OCI-LY1 (cell line): ENCODE data around the gene PPFIA1.
A peak's percentile ranks its signal among the peaks of the same experiment; 100 is the strongest.

Source experiments
- H2AFZ ChIP-seq: fragments of 200-600 bp; sonication (generic), shearing (Covaris generic); 2 replicates; pipeline ENCODE4 v1.6.0; 2014; ENCODE audit warnings: antibody characterized with exemption, mild to moderate bottlenecking, low read length
- H3F3A ChIP-seq: fragments of 200-600 bp; sonication (generic), shearing (Covaris generic); 2 replicates; pipeline ENCODE4 v1.6.0; 2014; ENCODE audit warnings: mild to moderate bottlenecking, antibody characterized with exemption, low read length, moderate library complexity; ENCODE audit not compliant: insufficient read depth
- H3K27ac ChIP-seq: fragments of 200-600 bp; sonication (generic); 2 replicates; pipeline ENCODE4 v1.5.1; 2014; ENCODE audit warnings: low read length, mixed run types, mild to moderate bottlenecking, low read depth; ENCODE audit not compliant: poor library complexity, severe bottlenecking
- H3K27me3 ChIP-seq: fragments of 200-600 bp; sonication (generic); 2 replicates; pipeline ENCODE4 v1.6.0; 2014; ENCODE audit warnings: antibody characterized with exemption, mild to moderate bottlenecking, low read length, moderate library complexity; ENCODE audit not compliant: insufficient read depth
- H3K36me3 ChIP-seq: fragments of 200-600 bp; sonication (generic); 2 replicates; pipeline ENCODE4 v1.6.1; 2014; ENCODE audit warnings: mild to moderate bottlenecking, antibody characterized with exemption, low read length, moderate library complexity, mixed read lengths; ENCODE audit not compliant: insufficient read depth
- H3K4me1 ChIP-seq: fragments of 200-600 bp; sonication (generic); 2 replicates; pipeline ENCODE4 v1.5.1; 2014; ENCODE audit warnings: mild to moderate bottlenecking, low read length, moderate library complexity; ENCODE audit not compliant: insufficient read depth, severe bottlenecking
- H3K4me2 ChIP-seq: fragments of 200-600 bp; sonication (generic), shearing (Covaris generic); 2 replicates; pipeline ENCODE4 v1.6.1; 2014; ENCODE audit warnings: low read length
- H3K4me3 ChIP-seq: fragments of 200-600 bp; sonication (generic); 2 replicates; pipeline ENCODE4 v1.5.1; 2014; ENCODE audit warnings: low read length, low read depth, mild to moderate bottlenecking, mixed read lengths; ENCODE audit not compliant: poor library complexity, severe bottlenecking
- H3K79me2 ChIP-seq: fragments of 200-600 bp; shearing (Covaris generic); 2 replicates; pipeline ENCODE4 v1.6.1; 2016; ENCODE audit warnings: mixed run types, low read length, mixed read lengths; ENCODE audit not compliant: insufficient read depth
- H3K9ac ChIP-seq: fragments of 200-600 bp; sonication (generic), shearing (Covaris generic); 2 replicates; pipeline ENCODE4 v1.6.1; 2014; ENCODE audit warnings: mild to moderate bottlenecking, low read length, mixed read lengths
- H3K9me2 ChIP-seq: fragments of 200-600 bp; sonication (generic), shearing (Covaris generic); 2 replicates; pipeline ENCODE4 v1.6.1; 2014; ENCODE audit warnings: low read depth, mild to moderate bottlenecking, low read length, mixed read lengths
- H3K9me3 ChIP-seq: fragments of 200-600 bp; shearing (Covaris generic); 2 replicates; pipeline ENCODE4 v1.6.1; 2014; ENCODE audit warnings: low read length, mixed read lengths
- H4K20me1 ChIP-seq: fragments of 200-600 bp; sonication (generic), shearing (Covaris generic); 2 replicates; pipeline ENCODE4 v1.6.0; 2016; ENCODE audit warnings: mild to moderate bottlenecking, low read length; ENCODE audit not compliant: insufficient read depth
- CTCF ChIP-seq: fragments of 200-600 bp; sonication (generic), shearing (Covaris generic); IDR thresholded peaks from 2 replicates; pipeline ENCODE4 v1.5.1; 2017; ENCODE audit warnings: mild to moderate bottlenecking, antibody characterized with exemption, low read length, moderate library complexity, mixed read lengths
- EZH2 ChIP-seq: fragments of 200-600 bp; sonication (generic), shearing (Covaris generic); IDR thresholded peaks from 2 replicates; pipeline ENCODE4 v1.8.0; 2017; ENCODE audit warnings: borderline replicate concordance, mixed run types, mild to moderate bottlenecking, antibody characterized with exemption, low read length, moderate library complexity, mixed read lengths

PPFIA1 gene

GRCh38 chr11:70360211-70360610 lies 89.7 kb downstream of the PPFIA1 start:
- no peaks in the 10 kb centered on the region for H3K79me2 ChIP-seq
- H3F3A ChIP-seq = no peaks in the 10 kb centered on the region
- TF ChIP-seq EZH2 = no peak
- TF ChIP-seq CTCF = no peak
- H3K9me3 ChIP-seq = no peaks in the 10 kb centered on the region
- peaks cover 74% of the 10 kb centered on the region for H3K36me3 ChIP-seq
- no peak overlapping the region for H3K27ac ChIP-seq
- H3K9ac ChIP-seq = no peak overlapping the region
- H3K9me2 ChIP-seq = no peaks in the 10 kb centered on the region
- H2AFZ ChIP-seq = no peak overlapping the region
- H3K27me3 ChIP-seq = no peaks in the 10 kb centered on the region
- no peak overlapping the region for H3K4me3 ChIP-seq
- peaks cover 12% of the 10 kb centered on the region for H3K4me1 ChIP-seq
- H4K20me1 ChIP-seq = no peaks in the 10 kb centered on the region
- H3K4me2 ChIP-seq = no peak overlapping the region

- peaks cover 3% of the 10 kb centered on the region; the same call in 1 of the 2 replicates for H3K9me3 ChIP-seq
- H3K9ac ChIP-seq = no peak overlapping the region
- H3K27ac ChIP-seq = peak overlapping the region; percentile 63
- H3K27me3 ChIP-seq = no peaks in the 10 kb centered on the region
- H4K20me1 ChIP-seq = no peaks in the 10 kb centered on the region
- H2AFZ ChIP-seq = no peak overlapping the region
- no peaks in the 10 kb centered on the region for H3K79me2 ChIP-seq
- H3K9me2 ChIP-seq = no peaks in the 10 kb centered on the region
- peak overlapping the region; percentile 50 for H3K4me2 ChIP-seq
- no peak overlapping the region for H3K4me3 ChIP-seq
- peaks cover 70% of the 10 kb centered on the region for H3K36me3 ChIP-seq
- no peak for TF ChIP-seq EZH2
- TF ChIP-seq CTCF = no peak
- H3F3A ChIP-seq = no peaks in the 10 kb centered on the region
- H3K4me1 ChIP-seq = peaks cover 21% of the 10 kb centered on the region
Observed at GRCh38 chr11:70364178-70364577, 93.7 kb downstream of the PPFIA1 start.

GRCh38 chr11:70364745-70365543 lies 94.5 kb downstream of the PPFIA1 start:
- H3K36me3 ChIP-seq = peaks cover 63% of the 10 kb centered on the region

More at GRCh38 chr11:70364745-70365543, 94.5 kb downstream of the PPFIA1 start:
- Histone ChIP-seq H3F3A (no peaks in the 10 kb centered on the region), H3K9me3 (peaks cover 3% of the 10 kb centered on the region; the same call in 1 of the 2 replicates), H3K9me2 (no peaks in the 10 kb centered on the region), H3K27ac (peak overlapping the region; percentile 63), H3K9ac (peak overlapping the region; percentile 34), H3K4me1 (peaks cover 21% of the 10 kb centered on the region), H4K20me1 (no peaks in the 10 kb centered on the region), H2AFZ (no peak overlapping the region), H3K27me3 (no peaks in the 10 kb centered on the region), H3K4me2 (peak overlapping the region; percentile 50), H3K4me3 (peak overlapping the region; percentile 10), H3K79me2 (no peaks in the 10 kb centered on the region)
- TF ChIP-seq CTCF = no peak
- TF ChIP-seq EZH2 = no peak
